IPS-18c (cell line): ENCODE measurements around the gene IFI27L2.

ENCODE experiments used
- H3K4me3 ChIP-seq: 2 replicates; pipeline ENCODE4 v1.7.0; 2013; ENCODE audit warnings: low read depth, mild to moderate bottlenecking, low read length, moderate library complexity; ENCODE audit not compliant: insufficient read depth
- H3K9me3 ChIP-seq: one replicate; pipeline ENCODE4 v1.6.1; 2013; ENCODE audit warnings: mild to moderate bottlenecking, low read length, moderate library complexity; ENCODE audit not compliant: control insufficient read depth, insufficient read depth

Gene IFI27L2

DNA sequence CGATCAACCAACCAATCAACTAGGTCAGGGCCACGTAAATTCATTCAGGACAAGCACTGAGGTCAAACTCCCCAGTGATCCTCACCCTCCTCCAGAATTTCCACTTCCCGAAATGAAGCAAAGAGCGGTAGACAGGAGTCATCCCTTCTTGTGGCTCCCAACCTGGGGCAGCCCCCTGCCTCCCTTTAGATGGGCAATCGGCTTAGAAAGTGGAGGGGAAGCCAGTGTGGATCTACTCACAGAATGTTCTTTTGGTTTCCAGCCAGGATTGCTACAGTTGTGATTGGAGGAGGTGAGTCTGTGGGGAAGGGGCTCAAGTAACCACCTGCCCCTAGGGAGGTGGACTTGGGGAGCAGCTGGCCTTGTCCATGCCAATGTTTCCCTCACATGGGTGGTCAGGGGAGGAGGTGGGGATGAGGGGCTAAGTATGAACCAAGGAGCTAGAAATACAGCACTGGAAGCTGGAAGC lies 14.8 kb downstream of the IFI27L2 start:
- H3K9me3 ChIP-seq = no peaks in the 10 kb centered on the region
- no peak overlapping the region for H3K4me3 ChIP-seq

DNA sequence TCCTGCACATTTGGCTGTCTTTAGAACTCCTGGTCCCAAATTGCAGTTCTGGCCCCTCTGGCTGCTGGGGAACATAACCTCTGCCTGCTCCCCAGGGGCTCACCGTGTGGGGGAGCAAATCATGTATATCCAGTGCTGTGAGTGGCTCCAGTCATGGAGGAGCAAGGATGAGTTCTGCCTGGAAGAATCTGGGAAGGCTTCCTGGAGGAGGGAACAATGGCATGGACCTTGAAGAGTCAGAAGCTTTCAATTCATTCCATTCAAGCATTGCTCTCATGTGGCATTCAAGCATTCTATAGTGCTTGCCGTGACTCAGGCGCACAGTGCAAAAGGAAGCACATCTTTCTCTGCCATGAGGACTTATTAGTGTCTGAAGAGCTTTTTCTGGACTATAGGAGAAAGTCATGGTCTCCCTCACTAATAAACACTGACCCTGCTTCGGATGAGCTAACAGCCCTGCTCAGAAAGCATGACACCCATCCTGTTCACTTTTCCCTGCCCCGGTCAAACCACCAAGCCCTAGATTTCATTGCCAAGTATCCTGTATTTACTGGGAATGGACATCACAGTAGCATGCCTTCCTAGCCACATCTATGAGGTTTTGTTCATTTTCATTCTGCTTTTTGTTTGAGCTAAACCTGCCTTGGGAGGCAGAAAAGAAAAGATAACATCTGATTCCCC lies 15.4 kb downstream of the IFI27L2 start:
- H3K9me3 ChIP-seq = no peaks in the 10 kb centered on the region
- no peak overlapping the region for H3K4me3 ChIP-seq

DNA sequence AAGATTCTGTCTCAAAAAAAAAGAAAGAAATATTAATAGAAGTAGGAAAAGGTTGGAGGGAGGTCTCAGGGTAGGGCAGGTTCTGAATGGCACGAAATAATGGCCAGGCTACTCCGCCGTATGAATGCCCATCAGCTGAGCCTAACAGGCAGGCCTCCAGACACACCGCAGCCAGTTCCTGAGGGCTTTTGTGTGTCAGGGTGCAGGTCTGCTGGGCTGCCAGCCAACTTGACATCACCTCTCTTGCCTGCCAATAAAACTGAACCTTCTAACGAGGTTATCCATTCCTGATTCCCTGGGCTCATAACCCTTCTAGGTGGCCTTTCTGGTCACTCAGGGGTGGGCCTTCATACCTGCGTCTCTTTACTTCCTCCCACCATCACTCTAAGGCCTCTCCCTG lies 15.9 kb downstream of the IFI27L2 start:
- Histone ChIP-seq H3K9me3 (no peaks in the 10 kb centered on the region), H3K4me3 (no peak overlapping the region)

DNA sequence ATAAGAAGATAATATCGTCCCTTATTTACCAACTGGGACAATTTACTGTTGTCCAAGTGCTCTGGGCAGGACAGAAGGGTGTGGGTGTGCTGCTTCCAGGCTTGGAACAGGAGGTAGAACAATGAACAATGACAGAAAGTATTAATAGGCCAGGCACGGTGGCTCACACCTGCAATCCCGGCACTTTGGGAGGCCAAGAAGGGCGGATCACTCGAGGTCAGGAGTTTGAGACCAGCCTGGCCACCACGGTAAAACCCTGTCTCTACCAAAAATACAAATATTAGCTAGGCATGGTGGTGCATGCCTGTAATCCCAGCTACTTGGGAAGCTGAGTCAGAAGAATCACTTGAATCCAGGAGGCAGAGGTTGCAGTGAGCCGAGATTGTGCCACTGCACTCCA lies 16.3 kb downstream of the IFI27L2 start:
- Histone ChIP-seq H3K4me3 (no peak overlapping the region), H3K9me3 (no peaks in the 10 kb centered on the region)

DNA sequence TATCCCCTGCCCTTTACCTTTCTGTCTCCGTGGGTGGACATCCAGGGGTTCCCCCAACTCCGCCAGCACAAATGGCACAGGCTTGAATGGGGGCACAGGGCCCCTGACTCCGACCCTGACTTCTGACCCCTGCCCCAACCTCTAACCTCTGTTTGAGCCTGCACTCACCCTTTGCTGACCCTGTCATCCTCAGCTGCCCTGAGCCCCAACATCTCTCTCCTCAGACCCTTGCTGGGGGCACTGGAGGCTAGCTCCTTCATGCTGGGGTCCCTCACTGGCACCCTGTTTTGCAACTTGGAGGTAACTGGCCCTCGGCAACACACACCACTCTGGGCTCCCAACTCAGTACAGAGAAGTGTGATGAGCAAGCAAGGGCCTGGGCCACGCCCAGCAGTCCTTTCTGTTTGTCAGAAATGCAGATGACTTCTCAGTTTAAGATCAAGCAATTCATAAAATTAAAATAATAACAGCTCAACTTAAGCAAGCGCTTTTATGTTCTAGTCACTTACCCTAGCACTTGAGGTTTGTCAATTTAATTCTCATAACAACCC lies 16.8 kb downstream of the IFI27L2 start:
- H3K9me3 ChIP-seq = no peaks in the 10 kb centered on the region
- H3K4me3 ChIP-seq = no peak overlapping the region

DNA sequence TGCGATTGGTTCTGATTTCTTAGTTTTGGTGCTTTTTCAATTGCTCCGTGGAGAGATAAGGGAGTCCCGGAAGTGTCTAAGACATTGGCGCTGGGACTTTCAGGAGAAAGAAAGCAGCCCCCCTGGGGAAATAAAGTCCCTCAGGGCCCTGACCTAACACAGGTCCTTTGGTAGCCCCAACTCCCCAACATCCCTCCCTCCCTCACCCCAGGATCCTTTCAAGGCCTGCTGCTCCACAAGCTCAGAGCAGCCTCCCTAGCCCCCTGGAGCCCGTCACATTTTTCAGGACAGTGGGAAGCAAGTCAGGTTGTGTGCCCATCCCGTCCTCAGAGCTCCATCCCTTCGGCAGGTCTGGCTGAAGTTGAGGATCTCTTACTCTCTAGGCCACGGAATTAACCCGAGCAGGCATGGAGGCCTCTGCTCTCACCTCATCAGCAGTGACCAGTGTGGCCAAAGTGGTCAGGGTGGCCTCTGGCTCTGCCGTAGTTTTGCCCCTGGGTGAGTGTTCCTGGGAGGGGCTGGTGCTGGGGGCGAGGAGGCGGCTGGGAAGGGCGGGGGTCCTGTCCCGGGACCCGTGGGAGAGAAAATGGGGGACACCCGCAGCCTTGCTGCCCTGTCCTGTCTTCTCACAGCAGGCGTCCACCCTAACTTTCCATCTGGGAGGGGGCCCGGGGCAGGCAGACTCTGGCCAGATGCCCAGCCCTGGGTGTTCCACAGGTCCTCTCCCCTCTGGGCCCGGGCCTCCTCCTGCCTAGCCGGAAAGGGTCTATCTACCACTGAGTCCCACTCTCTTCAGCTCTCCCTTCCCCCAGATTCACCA lies 17.9 kb downstream of the IFI27L2 start:
- H3K4me3 ChIP-seq = no peak overlapping the region
- no peaks in the 10 kb centered on the region for H3K9me3 ChIP-seq

DNA sequence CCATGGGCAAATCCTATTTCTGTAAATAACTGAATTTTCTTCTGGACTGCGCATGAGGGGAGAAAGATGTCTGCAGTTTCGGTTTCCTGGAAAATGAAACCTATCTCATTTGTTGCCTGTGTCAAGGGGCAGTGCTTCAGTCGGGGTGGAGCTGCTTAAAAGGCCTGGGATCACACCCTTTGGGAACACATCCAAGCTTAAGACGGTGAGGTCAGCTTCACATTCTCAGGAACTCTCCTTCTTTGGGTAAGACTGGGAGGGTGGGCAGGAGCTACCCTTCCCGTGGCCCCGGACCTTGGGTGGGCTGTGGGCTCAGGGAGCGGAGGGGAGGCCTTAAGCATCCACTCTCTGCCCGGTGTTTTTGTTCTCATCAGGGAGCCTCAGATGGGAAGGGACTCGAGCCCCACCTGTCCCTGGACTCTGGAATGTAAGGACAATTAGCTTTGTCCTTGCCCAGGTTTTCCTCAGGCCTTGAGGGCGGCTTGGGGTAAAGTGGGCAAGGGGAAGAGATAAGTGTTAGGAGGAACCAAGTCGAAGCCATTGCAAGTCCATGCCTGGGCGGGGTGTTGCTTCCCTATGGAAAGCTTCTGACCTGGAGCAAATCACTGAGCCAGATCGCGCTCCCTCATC lies 18.7 kb downstream of the IFI27L2 start, which contains the start of gene IFI27:
Gene IFI27, plus strand, starts transcription at position 185 of the 630 bp plus-strand sequence.
- Histone ChIP-seq H3K4me3 (no peak within 1 kb of the TSS), H3K9me3 (no peaks in the 10 kb centered on the region)

DNA sequence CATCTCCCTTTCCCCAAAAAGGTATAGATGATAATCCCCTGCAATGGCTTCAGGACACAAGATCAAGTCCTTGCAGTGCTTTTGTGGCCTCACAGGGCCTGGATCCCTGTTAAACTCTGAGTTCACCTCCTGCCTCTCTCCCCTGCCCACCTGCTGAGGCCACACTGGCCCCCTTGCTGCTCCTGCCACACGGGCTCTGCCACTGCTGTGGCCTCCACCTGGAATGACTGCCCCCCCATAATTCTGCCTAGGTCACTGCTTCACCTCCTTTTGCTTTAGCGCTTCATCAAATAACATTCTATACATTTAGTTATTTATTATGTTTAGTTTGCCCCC lies 19.5 kb downstream of the IFI27L2 start:
- H3K9me3 ChIP-seq = no peaks in the 10 kb centered on the region
- no peak overlapping the region for H3K4me3 ChIP-seq

DNA sequence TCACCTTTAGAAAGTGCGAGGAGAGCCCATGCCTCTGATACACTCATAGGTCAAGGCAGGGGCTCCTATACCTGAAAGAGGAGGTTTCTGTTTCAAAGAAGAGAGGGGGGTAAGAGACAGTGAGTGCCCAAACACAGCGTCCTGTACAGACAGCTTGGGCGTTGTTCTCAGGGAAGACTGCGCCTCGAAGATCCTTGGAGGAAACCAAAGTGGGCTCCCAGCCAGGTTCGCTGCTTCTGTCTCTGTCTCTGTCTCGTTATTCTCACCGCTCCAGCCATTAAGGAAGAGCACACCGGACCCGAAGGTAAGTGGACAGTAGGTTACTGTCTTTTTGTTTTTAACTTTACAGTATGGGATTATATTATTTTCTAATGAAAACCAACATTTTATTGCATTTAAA lies 24.7 kb downstream of the IFI27L2 start:
- Histone ChIP-seq H3K4me3 (no peak overlapping the region), H3K9me3 (no peaks in the 10 kb centered on the region)

DNA sequence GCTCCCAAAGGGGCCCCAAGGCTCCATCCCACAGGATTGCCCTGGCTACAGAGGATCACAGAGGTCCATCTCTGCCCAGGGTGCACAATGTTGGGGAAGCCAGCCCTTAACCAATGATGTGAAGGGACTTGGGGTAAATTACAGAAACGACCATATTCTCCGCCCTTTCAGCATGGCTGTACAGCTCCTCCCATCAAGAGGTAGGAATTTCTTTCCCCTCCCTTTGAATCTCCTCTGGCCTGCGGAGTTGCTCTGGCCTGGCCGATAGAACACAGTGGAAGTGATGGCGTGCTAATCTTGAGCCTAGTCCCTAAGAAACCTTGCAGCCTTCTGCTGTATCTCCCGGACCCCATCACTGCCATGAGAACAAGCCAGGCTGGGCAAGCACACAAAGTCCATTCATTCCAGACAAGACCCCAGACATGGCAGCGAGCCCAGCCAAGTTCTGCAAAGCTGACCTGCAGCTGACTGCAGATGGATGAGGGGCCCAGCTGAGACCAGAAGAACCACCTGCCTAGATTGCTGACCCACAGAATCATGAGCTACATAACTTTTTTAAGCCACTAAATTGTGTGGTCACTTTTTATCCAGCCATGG lies 25.8 kb downstream of the IFI27L2 start:
- Histone ChIP-seq H3K9me3 (no peaks in the 10 kb centered on the region), H3K4me3 (no peak overlapping the region)

DNA sequence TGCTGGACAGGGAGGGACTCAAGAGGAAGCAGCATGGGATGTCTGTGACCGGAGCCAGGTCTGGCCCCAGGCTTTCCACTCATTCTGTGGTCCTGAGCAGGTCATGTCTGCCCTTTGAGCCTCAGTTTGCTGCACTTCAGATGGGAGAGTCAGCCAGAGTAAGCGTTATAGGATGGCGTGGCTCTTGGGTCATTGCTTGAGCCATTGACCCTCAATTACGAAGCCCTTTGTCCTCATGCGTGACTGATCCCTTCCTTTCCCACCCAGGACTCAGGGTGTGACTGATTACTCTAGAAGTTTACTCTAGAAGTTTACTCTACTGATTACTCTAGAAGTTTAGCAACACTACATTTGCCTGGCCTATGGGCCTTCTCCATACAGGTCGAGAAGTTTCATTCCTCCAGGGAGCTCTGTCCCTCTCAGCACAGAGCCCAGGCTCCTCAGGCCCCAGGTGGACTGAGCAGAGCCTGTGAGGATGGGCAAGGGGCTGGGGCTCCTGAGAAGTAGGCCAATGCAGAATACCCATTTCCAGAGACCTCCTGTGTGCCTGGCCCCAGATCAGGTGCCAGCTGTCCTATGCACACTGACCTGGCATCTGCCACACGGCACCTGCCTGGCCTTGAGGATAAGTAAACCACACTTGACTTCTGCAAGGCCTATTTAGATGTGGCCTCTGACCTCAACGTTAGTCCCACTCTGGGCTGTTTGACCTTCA lies 26.5 kb downstream of the IFI27L2 start:
- H3K4me3 ChIP-seq = no peak overlapping the region
- no peaks in the 10 kb centered on the region for H3K9me3 ChIP-seq

DNA sequence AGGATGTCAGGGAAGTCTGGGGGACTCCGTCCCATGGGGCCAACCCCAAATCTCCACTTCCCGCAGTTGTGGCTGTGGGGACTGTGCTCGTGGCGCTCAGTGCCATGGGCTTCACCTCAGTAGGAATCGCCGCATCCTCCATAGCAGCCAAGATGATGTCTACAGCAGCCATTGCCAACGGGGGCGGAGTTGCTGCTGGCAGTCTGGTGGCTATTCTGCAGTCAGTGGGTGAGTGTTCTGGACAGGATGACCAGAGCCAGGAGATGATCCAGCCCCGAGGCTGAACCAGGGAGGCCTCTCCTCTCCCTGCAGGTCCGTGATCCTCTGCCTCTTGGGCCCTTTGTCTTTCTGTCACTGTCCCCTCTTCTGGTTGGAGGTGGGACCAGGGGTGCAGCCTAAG lies 27.7 kb downstream of the IFI27L2 start:
- Histone ChIP-seq H3K9me3 (peaks cover 2% of the 10 kb centered on the region), H3K4me3 (no peak overlapping the region)

DNA sequence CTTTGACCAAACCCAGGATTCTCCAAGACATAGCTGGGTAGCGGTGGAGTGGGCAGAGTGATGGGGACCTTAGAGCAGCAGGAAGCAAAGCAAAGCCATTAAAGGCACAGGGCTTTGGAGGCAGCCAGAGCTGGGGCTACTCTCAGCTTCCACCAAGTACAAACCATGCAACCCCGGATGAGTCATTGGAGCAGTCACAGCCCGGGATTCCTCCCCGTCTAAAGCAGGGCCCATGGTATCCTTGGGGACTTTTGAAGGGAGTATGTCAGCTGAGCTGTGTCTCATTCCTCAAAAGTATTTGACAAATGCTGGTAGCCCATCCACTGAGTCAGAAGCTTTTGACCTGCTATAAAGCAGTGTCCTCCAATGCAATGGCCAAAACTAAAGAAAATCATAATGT lies 28.6 kb downstream of the IFI27L2 start:
- Histone ChIP-seq H3K4me3 (no peak overlapping the region), H3K9me3 (peaks cover 2% of the 10 kb centered on the region)

DNA sequence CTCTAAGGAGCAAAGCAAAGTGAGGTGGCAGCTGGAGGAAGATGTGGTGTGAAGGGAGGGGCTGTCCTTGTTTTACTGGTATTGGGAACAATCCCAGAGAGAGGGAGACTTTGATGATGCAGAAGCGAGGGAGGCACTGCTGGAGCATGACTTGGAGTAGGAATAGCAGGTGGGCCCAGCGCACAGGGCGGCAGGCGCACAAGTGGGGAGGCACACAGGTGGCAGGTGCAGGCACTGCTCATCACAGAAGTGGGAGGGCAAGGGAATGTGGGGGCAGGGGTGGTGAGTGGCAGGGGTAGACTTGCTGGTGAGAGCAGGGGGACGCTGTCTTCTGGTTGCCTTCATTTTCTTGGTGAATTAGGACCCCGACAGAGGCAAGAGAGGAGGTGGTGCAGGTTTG lies 30.4 kb downstream of the IFI27L2 start:
- Histone ChIP-seq H3K4me3 (no peak overlapping the region), H3K9me3 (peaks cover 2% of the 10 kb centered on the region)

DNA sequence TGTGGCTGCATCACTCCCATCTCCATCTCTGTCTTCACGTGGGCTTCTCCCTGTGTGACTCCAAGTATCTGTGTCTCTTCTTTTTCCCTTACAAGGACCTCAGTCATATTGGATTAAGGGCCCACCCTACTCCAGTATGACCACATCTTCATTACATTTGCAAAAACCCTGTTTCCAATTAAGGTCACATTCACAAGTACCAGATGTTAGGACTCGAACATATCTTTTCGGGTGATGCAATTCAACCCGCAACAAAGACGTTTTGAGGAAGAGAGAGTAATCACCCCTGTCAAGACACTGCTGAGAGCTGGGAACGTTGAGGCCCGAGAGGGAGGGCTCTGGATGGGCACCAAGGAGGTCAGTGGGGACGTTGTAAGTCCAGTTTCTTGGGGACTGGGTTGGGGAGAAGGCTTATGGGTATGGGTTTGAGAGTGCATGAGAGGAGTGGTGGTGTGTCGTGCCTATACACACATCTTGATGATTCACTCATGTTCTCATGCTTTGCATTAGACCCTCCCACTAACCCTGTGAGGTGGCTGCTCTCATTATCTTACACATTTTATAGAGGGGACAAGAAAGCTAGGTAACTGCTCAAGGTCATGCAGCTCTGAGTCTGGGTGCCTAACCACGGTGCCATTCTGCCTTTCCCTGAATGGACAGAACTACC lies 30.9 kb downstream of the IFI27L2 start:
- no peak overlapping the region for H3K4me3 ChIP-seq
- H3K9me3 ChIP-seq = peaks cover 2% of the 10 kb centered on the region

DNA sequence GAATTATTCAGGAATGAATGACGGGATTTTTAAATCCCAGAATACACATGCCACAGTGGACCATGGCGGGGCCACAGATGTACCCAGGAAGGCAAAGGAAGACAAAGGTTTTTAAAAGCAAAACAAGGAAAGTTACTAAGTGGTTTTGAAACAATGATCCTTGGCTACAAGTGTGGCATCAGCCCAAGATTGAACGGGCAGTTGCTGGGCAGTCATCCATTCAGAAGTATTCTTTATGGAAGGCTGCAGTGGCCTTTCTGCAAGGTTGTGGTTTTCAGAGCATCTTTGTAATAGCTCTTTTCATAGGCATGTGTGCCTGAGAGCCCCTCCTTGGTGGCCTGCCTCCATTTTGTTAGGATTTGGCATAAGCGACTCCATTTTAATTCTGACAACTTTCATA lies 32.3 kb downstream of the IFI27L2 start:
- H3K9me3 ChIP-seq = peaks cover 2% of the 10 kb centered on the region
- H3K4me3 ChIP-seq = no peak overlapping the region
